Motor neuron (in vitro differentiated cells): ENCODE results near the gene KIRREL3. TPM values are rescaled to one million over a fixed set of nuclear protein-coding genes. Genes with fewer than 3 reads are reported as not detected.
A peak's percentile ranks its signal among the peaks of the same experiment; 100 is the strongest.

Experiments used
- ATAC-seq, 8 experiments: fragments of 200-7000 bp; cut with Tn5 transposase; replicated peaks in 6 of 8; 2 replicates each; pipeline ENCODE4 v1.8.0; 2021; ENCODE audit warnings: mild to moderate bottlenecking in 8 of 8, moderate library complexity in 8 of 8
- H3K27ac ChIP-seq, 2 donors: fragments of 250-450 bp; sonication (Bioruptor Pico); 2 replicates each; pipeline ENCODE4 v1.9.0; 2021; ENCODE audit warnings: antibody characterized with exemption in 2 of 2, mild to moderate bottlenecking in 2 of 2, moderate library complexity in 1 of 2
- H3K4me1 ChIP-seq, 2 donors: fragments of 250-450 bp; sonication (Bioruptor Pico); replicated peaks in 1 of 2; 2 replicates each; pipeline ENCODE4 v1.6.1; 2021; ENCODE audit warnings: antibody characterized with exemption in 2 of 2, mild to moderate bottlenecking in 2 of 2, moderate library complexity in 1 of 2
- H3K4me3 ChIP-seq, 5 donors: fragments of 250-450 bp; sonication (Bioruptor Pico); 2 replicates each; pipeline ENCODE4 v1.9.0; 2021; ENCODE audit warnings: antibody characterized with exemption in 5 of 5, mild to moderate bottlenecking in 5 of 5, moderate library complexity in 4 of 5
- WGBS, 10 experiments: fragments of 450-650 bp; shearing (Covaris generic); methylation state at CpG; one replicate each; pipeline ENCODE4 v1.0.0; 2022; 5-methylcytosine and 5-hydroxymethylcytosine counted together
- in situ Hi-C, 9 experiments: fragments of 400-800 bp; cut with MboI; loops; one replicate each; pipeline ENCODE4 v1.15.0; 2021; ENCODE audit warnings: low sequenced_read_pairs in 9 of 9, low pct_unique_long_range_greater_than_20kb in 2 of 9; ENCODE audit not compliant: unreplicated experiment in 9 of 9
- total RNA-seq, 8 experiments: library from RNA; unstranded; fragments of 300-600 nt; gene quantifications; 2 replicates each; pipeline versions ENCODE4 v1.2.3 to v1.2.4, GENCODE V29; 2022

KIRREL3 gene
- total RNA-seq, 8 experiments from 2014 or later, result 3.2 to 53.1 (median 4.8) TPM

- 60 to 95% (median 86%) methylated on average over 1 to 3 of the region's 3 CpGs; no CpG with 5 or more reads in 3 of the 10 experiments for WGBS, 10 experiments
- no peak overlapping the region for H3K27ac ChIP-seq
Observed at GRCh38 chr11:126919147-126919823, 81.3 kb downstream of the KIRREL3 start.

GRCh38 chr11:126918556-126918955 is 82.0 kb downstream of the KIRREL3 start:
- no peak overlapping the region for H3K4me3 ChIP-seq
- peaks cover 2 to 3% of the 10 kb centered on the region in 2 donors for H3K4me1 ChIP-seq
- no peak overlapping the region for H3K27ac ChIP-seq
- ATAC-seq, result no peak
- 0 to 100% (median 73%) methylated on average over 1 of the region's 1 CpG; no CpG with 5 or more reads in 2 of the 10 experiments for WGBS, 10 experiments
- in situ Hi-C loops, result no loop called here

More at GRCh38 chr11:126919147-126919823, 81.3 kb downstream of the KIRREL3 start:
- H3K4me1 ChIP-seq, result peaks cover 3% of the 10 kb centered on the region in 2 donors
- no peak overlapping the region for H3K4me3 ChIP-seq
- in situ Hi-C loops, result no loop called here
- ATAC-seq, result no peak

GRCh38 chr11:126917531-126918204 is 82.9 kb downstream of the KIRREL3 start:
- Histone ChIP-seq H3K4me3 (no peak overlapping the region), H3K27ac (no peak overlapping the region), H3K4me1 (peaks cover 2 to 3% of the 10 kb centered on the region in 2 donors)
- WGBS, 10 experiments, result 0 to 86% (median 63%) methylated on average over 1 to 8 of the region's 9 CpGs
- ATAC-seq, result peak; percentile 95 to 99 (median 98)
- in situ Hi-C loops, result no loop called here

GRCh38 chr11:126915430-126915829 is 85.1 kb downstream of the KIRREL3 start:
- no peak overlapping the region for H3K4me3 ChIP-seq
- peaks cover 2 to 3% of the 10 kb centered on the region in 2 donors for H3K4me1 ChIP-seq
- 33 to 100% (median 81%) methylated on average over 1 to 4 of the region's 4 CpGs; no CpG with 5 or more reads in 2 of the 10 experiments for WGBS, 10 experiments
- H3K27ac ChIP-seq, result no peak overlapping the region
- in situ Hi-C loops, result no loop called here
- ATAC-seq, result no peak

- Histone ChIP-seq H3K27ac (no peak overlapping the region), H3K4me3 (no peak overlapping the region), H3K4me1 (peaks cover 2 to 3% of the 10 kb centered on the region in 2 donors)
- in situ Hi-C loops, result no loop called here
- WGBS, 10 experiments, result 0 to 100% (median 67%) methylated on average over 1 of the region's 1 CpG; no CpG with 5 or more reads in 5 of the 10 experiments
- ATAC-seq, result no peak
Observed at GRCh38 chr11:126914941-126915340, 85.6 kb downstream of the KIRREL3 start.

GRCh38 chr11:126914166-126914565 is 86.4 kb downstream of the KIRREL3 start:
- no peak for ATAC-seq
- 60% methylated on average over 1 of the region's 1 CpG; no CpG with 5 or more reads in 9 of the 10 experiments for WGBS, 10 experiments
- peaks cover 2 to 3% of the 10 kb centered on the region in 2 donors for H3K4me1 ChIP-seq
- in situ Hi-C loops, result no loop called here
- H3K4me3 ChIP-seq, result no peak overlapping the region
- no peak overlapping the region for H3K27ac ChIP-seq

GRCh38 chr11:126904520-126904919 is 96.0 kb downstream of the KIRREL3 start:
- peak in 3 of 8 experiments; percentile 46 to 97 (median 66) for ATAC-seq
- Histone ChIP-seq H3K27ac (no peak overlapping the region), H3K4me1 (peaks cover 0 to 7% of the 10 kb centered on the region in 2 donors), H3K4me3 (no peak overlapping the region)
- 0 to 92% (median 69%) methylated on average over 1 to 2 of the region's 2 CpGs; no CpG with 5 or more reads in 2 of the 10 experiments for WGBS, 10 experiments
- in situ Hi-C loops, result no loop called here

GRCh38 chr11:126901783-126902182 is 98.8 kb downstream of the KIRREL3 start:
- H3K4me1 ChIP-seq, result peaks cover 0 to 7% of the 10 kb centered on the region in 2 donors
- no peak overlapping the region for H3K4me3 ChIP-seq
- ATAC-seq, result peak in 1 of 8 experiments; percentile 23
- WGBS, 10 experiments, result 39 to 100% (median 69%) methylated on average over 1 to 3 of the region's 3 CpGs; no CpG with 5 or more reads in 3 of the 10 experiments
- no peak overlapping the region for H3K27ac ChIP-seq
- in situ Hi-C loops, result no loop called here

GRCh38 chr11:126899961-126900748 is 100.4 kb downstream of the KIRREL3 start:
- WGBS, 10 experiments, result 73 to 95% (median 85%) methylated on average over 2 to 5 of the region's 5 CpGs
- in situ Hi-C loops, result no loop called here
- Histone ChIP-seq H3K4me1 (peaks cover 0 to 7% of the 10 kb centered on the region in 2 donors), H3K4me3 (no peak overlapping the region), H3K27ac (no peak overlapping the region)
- no peak for ATAC-seq

- Histone ChIP-seq H3K4me1 (peaks cover 0 to 4% of the 10 kb centered on the region in 2 donors), H3K4me3 (no peak overlapping the region), H3K27ac (no peak overlapping the region)
- 17 to 92% (median 50%) methylated on average over 1 to 3 of the region's 3 CpGs; no CpG with 5 or more reads in 3 of the 10 experiments for WGBS, 10 experiments
- in situ Hi-C loops, result no loop called here
- ATAC-seq, result no peak
Observed at GRCh38 chr11:126898802-126899201, 101.8 kb downstream of the KIRREL3 start.

GRCh38 chr11:126897430-126897829 is 103.1 kb downstream of the KIRREL3 start:
- H3K4me1 ChIP-seq, result peaks cover 9 to 10% of the 10 kb centered on the region in 2 donors
- H3K4me3 ChIP-seq, result no peak overlapping the region
- no peak overlapping the region for H3K27ac ChIP-seq
- no peak for ATAC-seq
- WGBS, 10 experiments, result 50 to 100% (median 86%) methylated on average over 1 to 2 of the region's 2 CpGs; no CpG with 5 or more reads in 1 of the 10 experiments
- in situ Hi-C loops, result no loop called here

- peaks cover 10 to 13% of the 10 kb centered on the region in 2 donors for H3K4me1 ChIP-seq
- H3K27ac ChIP-seq, result no peak overlapping the region
- ATAC-seq, result no peak
- no peak overlapping the region for H3K4me3 ChIP-seq
- in situ Hi-C loops, result no loop called here
Observed at GRCh38 chr11:126896025-126896424, 104.5 kb downstream of the KIRREL3 start.

- no peak overlapping the region for H3K27ac ChIP-seq
- 0 to 90% (median 70%) methylated on average over 1 to 5 of the region's 5 CpGs; no CpG with 5 or more reads in 3 of the 10 experiments for WGBS, 10 experiments
- H3K4me1 ChIP-seq, result peaks cover 10 to 13% of the 10 kb centered on the region in 2 donors
- in situ Hi-C loops, result no loop called here
- ATAC-seq, result no peak
- H3K4me3 ChIP-seq, result no peak overlapping the region
Observed at GRCh38 chr11:126893796-126894195, 106.8 kb downstream of the KIRREL3 start.
